Central memory CD4-positive, alpha-beta T cell (primary cell): ENCODE data around the gene PRPF6.

ENCODE experiments used
- DNase-seq: peaks from one replicate; pipeline ENCODE4 v3.0.0; 2022

PRPF6 gene

DNA sequence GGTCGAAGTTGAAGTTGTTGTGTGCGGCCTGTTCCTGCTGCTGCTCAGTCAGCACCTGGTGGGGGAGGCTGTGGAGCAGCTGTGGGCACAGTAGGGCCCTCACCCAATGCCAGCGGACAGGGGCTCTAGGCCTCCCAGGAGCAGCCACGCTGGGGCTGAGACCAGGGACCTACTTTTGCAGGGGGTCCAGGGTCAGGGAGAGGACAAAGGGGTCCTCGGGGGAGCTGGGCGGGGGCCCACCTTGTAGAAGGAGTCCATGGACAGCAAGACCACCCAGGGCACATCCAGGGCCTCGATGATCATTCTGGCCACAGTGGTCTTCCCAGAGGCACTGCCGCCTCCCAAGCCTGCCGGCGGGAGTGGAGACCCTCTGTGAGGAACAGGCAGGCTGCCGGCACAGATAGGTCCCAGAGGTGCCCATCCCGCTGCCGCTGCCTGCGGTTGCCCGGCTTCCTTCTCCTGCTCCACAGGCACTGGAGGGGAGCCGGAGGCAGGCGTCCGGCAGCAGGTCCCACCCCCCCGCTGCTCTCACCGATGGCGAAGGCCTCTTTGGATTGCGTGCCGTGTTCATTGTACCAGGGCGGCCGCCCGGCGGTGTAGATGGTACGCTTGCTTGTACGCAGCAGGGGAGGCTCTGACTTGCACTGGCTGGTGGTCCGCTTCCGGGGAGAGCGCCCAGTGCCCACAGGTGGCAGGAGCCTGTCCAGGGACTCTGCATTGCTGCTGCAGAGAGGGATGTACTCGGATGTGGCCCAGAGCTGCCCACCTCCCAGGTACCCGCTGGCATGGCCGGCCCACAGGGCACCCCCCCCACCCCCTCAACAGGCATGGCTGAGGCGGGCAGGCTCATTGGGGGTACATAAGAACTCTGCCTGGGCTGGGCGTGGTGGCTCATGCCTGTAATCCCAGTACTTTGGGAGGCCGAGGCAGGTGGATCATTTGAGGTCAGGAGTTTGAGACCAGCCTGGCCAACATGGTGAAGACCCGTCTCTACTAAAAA, 34.7 kb upstream of the PRPF6 start:
- no peak for DNase-seq

- no peak for DNase-seq
Observed at GRCh38 chr20:63946986-63947637, 33.8 kb upstream of the PRPF6 start.

- DNase-seq = peak; percentile 27
Observed at GRCh38 chr20:63947638-63948456, 33.1 kb upstream of the PRPF6 start.

- DNase-seq = no peak
Observed at GRCh38 chr20:63950701-63951397, 30.1 kb upstream of the PRPF6 start.

DNA sequence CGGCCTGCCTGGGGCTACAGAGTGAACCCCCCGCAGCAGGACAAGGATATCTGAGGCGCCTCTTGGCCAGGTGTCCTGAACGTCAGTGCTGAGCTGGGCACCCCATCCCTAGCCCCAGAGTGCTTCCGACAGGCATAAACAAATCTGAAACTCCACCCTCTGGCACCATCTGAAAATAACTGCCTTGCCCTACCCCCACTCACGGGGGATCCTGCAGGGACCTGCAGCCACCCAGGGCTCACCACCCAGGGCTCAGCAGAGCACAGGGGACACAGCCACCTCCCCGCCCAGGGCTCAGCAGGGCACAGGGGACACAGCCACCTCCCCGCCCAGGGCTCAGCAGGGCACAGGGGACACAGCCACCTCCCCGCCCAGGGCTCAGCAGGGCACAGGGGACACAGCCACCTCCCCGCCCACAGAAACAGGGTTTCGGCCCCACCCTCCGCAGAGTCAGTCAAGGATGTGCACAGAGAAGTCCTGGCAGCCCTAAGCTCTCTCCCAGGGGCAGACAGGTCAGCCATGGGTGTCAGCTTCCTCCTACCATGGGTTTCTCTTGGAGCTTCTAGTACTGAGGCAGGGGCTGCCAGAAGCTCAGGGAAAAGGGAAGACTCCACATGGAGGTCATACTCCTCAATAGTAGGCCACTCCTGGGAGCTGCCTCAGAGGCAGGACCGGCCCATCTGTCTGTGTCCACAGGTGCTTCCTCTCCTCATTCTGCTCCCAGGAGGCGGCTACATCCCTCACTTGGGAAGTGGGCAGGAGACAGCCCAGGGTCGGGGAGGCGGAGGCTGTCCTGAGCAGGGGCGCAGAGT, 29.3 kb upstream of the PRPF6 start:
- DNase-seq = no peak

- no peak for DNase-seq
Observed at GRCh38 chr20:63952210-63952535, 28.8 kb upstream of the PRPF6 start.

GRCh38 chr20:63952769-63953168, 28.2 kb upstream of the PRPF6 start:
- DNase-seq = no peak

- no peak for DNase-seq
Observed at GRCh38 chr20:63953764-63954429, 27.0 kb upstream of the PRPF6 start.

GRCh38 chr20:63955281-63955826, 25.6 kb upstream of the PRPF6 start:
- DNase-seq = peak; percentile 20

GRCh38 chr20:63955827-63956663, 24.9 kb upstream of the PRPF6 start, which contains the start of gene UCKL1:
UCKL1 (minus strand) TSS chr20:63956416; CDS start chr20:63956372, 44 bp downstream.
- peak; percentile 92 for DNase-seq

- DNase-seq = no peak
Observed at GRCh38 chr20:63956664-63957003, 24.3 kb upstream of the PRPF6 start.

DNA sequence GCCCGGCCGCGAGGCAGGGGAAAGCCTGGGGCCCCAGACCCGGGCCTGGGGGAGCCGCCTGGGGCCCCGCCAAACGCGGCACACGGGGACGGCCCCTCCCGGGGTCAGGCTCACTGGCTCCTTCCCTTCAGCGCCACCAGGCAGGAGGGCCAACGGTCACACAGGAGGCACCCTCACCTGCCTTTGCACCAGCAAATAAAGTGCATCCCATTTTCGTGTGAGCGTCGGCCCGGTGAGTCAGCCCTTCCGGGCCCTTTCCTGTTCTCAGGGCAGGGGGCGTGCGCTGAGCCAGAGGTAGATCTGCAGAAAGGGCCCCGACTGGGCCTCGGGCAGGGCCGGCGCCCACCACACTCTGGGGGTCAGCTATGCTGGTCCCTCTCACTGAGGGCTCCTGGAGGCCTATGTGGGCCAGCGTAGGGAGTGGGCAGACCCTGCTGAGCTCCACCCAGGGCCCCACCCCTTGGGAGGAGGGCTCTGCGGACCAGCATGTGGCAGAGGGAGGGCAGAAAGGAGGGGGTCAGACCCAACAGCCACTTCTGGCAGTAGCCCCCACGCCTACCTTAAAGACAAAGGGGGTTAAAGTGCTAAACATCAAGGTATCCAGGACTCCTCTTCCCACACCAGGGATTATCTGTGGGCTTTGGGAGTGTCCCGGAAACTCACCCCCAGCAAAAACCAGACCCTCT, 23.8 kb upstream of the PRPF6 start:
- DNase-seq = peak; percentile 56

GRCh38 chr20:63957690-63958441, 23.1 kb upstream of the PRPF6 start:
- no peak for DNase-seq

DNA sequence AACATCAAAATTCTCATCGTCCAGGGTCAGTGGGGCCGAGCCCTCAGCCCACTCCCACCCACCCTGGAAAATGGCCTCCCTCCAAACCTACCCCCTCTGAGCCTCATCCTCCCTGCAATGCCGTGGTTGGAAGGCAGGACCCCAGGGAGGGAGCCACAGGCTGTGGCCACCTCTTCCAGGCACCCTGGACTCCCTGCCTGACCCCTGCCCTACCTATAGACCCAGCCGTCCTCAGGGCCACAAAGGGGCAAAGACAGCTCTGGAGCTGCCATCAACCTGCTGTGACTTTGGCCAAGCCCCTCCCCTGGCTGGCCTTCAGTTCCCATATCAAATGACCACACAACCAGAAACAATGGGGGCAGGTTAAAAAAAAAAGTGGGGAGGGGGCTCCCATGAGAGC, 22.5 kb upstream of the PRPF6 start:
- DNase-seq = no peak

GRCh38 chr20:63958964-63959698, 21.8 kb upstream of the PRPF6 start:
- no peak for DNase-seq

- no peak for DNase-seq
Observed at GRCh38 chr20:63959699-63960075, 21.2 kb upstream of the PRPF6 start.
